SH-SY5Y (cell line): ENCODE results near the gene PTPN21.

Experiments used
- GATA2 ChIP-seq: IDR thresholded peaks from 2 replicates; pipeline ENCODE4 v1.6.1; 2011; ENCODE audit warnings: mild to moderate bottlenecking, low read depth, low read length
- GATA3 ChIP-seq: IDR thresholded peaks from 2 replicates; pipeline ENCODE4 v1.6.1; 2011; ENCODE audit warnings: low read depth, mild to moderate bottlenecking, low read length, moderate library complexity

Gene PTPN21

DNA sequence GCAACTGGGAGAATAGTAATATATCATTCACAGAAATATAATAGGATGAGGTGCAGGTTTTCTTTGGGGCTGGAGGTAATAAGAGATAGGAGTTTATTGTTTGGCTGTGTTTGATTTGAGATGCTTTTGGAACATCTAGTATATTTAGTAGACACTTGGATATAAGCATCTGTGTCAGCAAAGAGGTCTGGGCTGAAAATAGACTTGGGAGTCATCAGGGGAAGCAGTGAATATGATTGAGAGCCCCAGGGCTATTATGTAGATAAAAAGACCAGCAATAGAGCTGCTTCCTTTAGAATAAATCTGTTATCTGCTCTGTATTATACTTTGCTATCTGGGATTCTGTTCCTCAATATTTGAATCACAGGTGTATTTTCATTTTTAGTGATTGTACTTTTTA is 132.8 kb downstream of the PTPN21 start:
- no peak for TF ChIP-seq GATA3
- no peak for TF ChIP-seq GATA2

GRCh38 chr14:88421286-88421685 is 133.5 kb downstream of the PTPN21 start:
- TF ChIP-seq GATA2 (no peak), GATA3 (no peak)

GRCh38 chr14:88420187-88420586 is 134.6 kb downstream of the PTPN21 start:
- TF ChIP-seq GATA2 (no peak), GATA3 (no peak)

GRCh38 chr14:88417594-88417993 is 137.2 kb downstream of the PTPN21 start:
- TF ChIP-seq GATA3 (no peak), GATA2 (no peak)
